ENCODE data around the gene PDE4D. TPM values are rescaled to one million over a fixed set of nuclear protein-coding genes. Genes with fewer than 3 reads are reported as not detected.

The PDE4D gene
- polyA plus RNA-seq, 1 donor (not counting 4 experiments of a cell fraction or from before 2014, with no cell fraction given), result 3.6 TPM

DNA sequence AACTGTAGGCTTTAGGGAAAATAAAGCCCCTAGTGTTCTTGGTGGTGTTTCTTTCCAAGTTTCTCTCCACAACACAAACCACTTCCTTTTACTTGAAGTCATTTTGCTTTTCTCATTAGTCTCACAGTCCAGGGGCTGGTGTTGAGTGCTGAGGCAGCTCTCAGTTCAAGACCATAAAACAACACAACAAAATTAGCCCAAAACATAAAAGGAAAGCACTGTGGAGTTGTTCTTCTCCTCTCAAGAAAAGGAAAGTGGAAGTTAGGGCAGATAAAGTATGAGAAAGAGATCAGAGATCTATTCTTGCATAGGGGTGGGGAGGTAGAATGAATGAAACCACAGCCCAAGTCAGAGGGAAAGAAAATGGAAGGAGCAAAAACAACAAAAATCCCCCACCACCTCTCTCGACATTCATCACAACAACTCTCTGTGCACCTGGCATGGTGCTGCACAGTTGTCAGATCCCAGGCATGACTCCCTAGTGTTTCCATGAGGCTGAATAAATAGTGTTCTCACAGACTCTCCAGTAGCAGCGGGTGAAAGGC lies 740.8 kb downstream of the PDE4D start:
- H3K9ac ChIP-seq (ENCODE audit: control insufficient read depth, extremely low read depth, insufficient read depth, low read length), result no peak overlapping the region
- no peak overlapping the region for H2AFZ ChIP-seq (ENCODE audit: control insufficient read depth, low read length)
- H3K27ac ChIP-seq (ENCODE audit: control insufficient read depth, insufficient read depth, low read length), result no peak overlapping the region
- no peaks in the 10 kb centered on the region for H3K9me1 ChIP-seq (ENCODE audit: control insufficient read depth, extremely low read depth, insufficient read depth, low read length)
- no peaks in the 10 kb centered on the region for H3K79me2 ChIP-seq (ENCODE audit: control insufficient read depth, insufficient read depth, low read length)
- H3K27me3 ChIP-seq (ENCODE audit: control insufficient read depth, extremely low read depth, insufficient read depth, low read length), result no peaks in the 10 kb centered on the region
- no peaks in the 10 kb centered on the region for H3K4me1 ChIP-seq (ENCODE audit: control insufficient read depth, extremely low read depth, insufficient read depth, low read length)
- H4K20me1 ChIP-seq (ENCODE audit: control insufficient read depth, extremely low read depth, insufficient read depth, low read length), result no peaks in the 10 kb centered on the region
- DNase-seq (ENCODE audit: low read depth, low spot score), result no peak
- H3K4me3 ChIP-seq (ENCODE audit: control insufficient read depth in 2 of 3, extremely low read depth in 1 of 3, insufficient read depth in 2 of 3, low read depth in 1 of 3, low read length in 3 of 3), result no peak overlapping the region
- dilution Hi-C loops (cut with MboI; ENCODE audit: extremely low pct_ligation_motif_present, low sequenced_read_pairs), result no loop called here
- H3K9me3 ChIP-seq (ENCODE audit: control insufficient read depth, low read depth, low read length), result no peaks in the 10 kb centered on the region
- TF ChIP-seq, protein P1, sequence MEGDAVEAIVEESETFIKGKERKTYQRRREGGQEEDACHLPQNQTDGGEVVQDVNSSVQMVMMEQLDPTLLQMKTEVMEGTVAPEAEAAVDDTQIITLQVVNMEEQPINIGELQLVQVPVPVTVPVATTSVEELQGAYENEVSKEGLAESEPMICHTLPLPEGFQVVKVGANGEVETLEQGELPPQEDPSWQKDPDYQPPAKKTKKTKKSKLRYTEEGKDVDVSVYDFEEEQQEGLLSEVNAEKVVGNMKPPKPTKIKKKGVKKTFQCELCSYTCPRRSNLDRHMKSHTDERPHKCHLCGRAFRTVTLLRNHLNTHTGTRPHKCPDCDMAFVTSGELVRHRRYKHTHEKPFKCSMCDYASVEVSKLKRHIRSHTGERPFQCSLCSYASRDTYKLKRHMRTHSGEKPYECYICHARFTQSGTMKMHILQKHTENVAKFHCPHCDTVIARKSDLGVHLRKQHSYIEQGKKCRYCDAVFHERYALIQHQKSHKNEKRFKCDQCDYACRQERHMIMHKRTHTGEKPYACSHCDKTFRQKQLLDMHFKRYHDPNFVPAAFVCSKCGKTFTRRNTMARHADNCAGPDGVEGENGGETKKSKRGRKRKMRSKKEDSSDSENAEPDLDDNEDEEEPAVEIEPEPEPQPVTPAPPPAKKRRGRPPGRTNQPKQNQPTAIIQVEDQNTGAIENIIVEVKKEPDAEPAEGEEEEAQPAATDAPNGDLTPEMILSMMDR (optimal IDR thresholded peaks at IDR 0.05 in 1 of 3, IDR thresholded peaks at IDR 0.05 in 1 of 3, conservative IDR thresholded peaks at IDR 0.05 in 1 of 3; ENCODE audit: extremely low read depth in 1 of 3, insufficient read depth in 2 of 3, low read length in 3 of 3), result no peak
- no peak for TF ChIP-seq EZH2 (IDR thresholded peaks at IDR 0.05; ENCODE audit: low read length)
- FAIRE-seq, result no peak
- no peak overlapping the region for H3K4me2 ChIP-seq (ENCODE audit: control insufficient read depth, extremely low read depth, insufficient read depth, low read depth, low read length)
- H3K36me3 ChIP-seq (ENCODE audit: control insufficient read depth in 2 of 2, extremely low read depth in 1 of 2, insufficient read depth in 2 of 2, low read length in 2 of 2), result no peaks in the 10 kb centered on the region

DNA sequence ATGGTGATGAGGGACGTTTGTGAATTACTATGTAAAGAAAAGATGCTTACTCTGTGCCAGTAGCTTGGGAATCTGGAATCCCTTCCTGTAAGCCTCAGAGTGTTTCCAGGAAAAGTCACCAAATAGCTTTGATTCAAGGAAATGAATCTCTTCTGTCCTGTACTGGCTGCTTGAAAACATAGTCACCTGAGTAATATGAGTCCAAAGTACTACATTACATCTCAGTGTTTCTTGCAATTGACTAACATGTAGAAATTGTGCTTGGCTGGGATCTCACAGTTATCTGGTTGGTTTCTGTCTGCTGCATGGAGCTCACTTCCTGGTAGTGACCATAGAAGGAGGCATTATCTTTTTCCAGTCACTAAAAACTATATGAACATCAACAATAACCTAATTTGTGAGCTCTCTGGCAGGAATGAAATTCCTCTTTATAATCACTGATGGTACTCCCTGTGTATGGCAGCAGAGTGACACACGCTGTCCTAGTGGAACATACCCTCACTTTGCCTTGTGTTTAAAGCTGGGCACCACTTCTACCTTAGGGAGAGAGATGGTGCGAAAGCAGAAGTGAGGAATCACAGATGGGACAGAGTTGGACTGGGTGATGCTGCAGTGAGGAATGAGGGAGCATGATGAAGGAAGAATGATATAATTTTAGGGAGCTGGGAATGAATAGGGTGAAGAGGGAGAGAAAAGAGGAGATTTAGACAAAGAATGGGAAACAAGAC lies 742.2 kb downstream of the PDE4D start:
- Histone ChIP-seq H3K9ac (ENCODE audit: control insufficient read depth, extremely low read depth, insufficient read depth, low read length) (no peak overlapping the region), H3K79me2 (ENCODE audit: control insufficient read depth, insufficient read depth, low read length) (no peaks in the 10 kb centered on the region), H3K27me3 (ENCODE audit: control insufficient read depth, extremely low read depth, insufficient read depth, low read length) (no peaks in the 10 kb centered on the region), H3K27ac (ENCODE audit: control insufficient read depth, insufficient read depth, low read length) (no peak overlapping the region), H3K9me3 (ENCODE audit: control insufficient read depth, low read depth, low read length) (no peaks in the 10 kb centered on the region), H3K36me3 (ENCODE audit: control insufficient read depth in 2 of 2, extremely low read depth in 1 of 2, insufficient read depth in 2 of 2, low read length in 2 of 2) (no peaks in the 10 kb centered on the region), H2AFZ (ENCODE audit: control insufficient read depth, low read length) (no peak overlapping the region), H4K20me1 (ENCODE audit: control insufficient read depth, extremely low read depth, insufficient read depth, low read length) (no peaks in the 10 kb centered on the region), H3K4me3 (ENCODE audit: control insufficient read depth in 2 of 3, extremely low read depth in 1 of 3, insufficient read depth in 2 of 3, low read depth in 1 of 3, low read length in 3 of 3) (no peak overlapping the region), H3K4me1 (ENCODE audit: control insufficient read depth, extremely low read depth, insufficient read depth, low read length) (no peaks in the 10 kb centered on the region), H3K9me1 (ENCODE audit: control insufficient read depth, extremely low read depth, insufficient read depth, low read length) (no peaks in the 10 kb centered on the region), H3K4me2 (ENCODE audit: control insufficient read depth, extremely low read depth, insufficient read depth, low read depth, low read length) (no peak overlapping the region)
- FAIRE-seq (no peak), DNase-seq (ENCODE audit: low read depth, low spot score) (no peak)
- TF ChIP-seq, protein P1 (optimal IDR thresholded peaks at IDR 0.05 in 1 of 3, IDR thresholded peaks at IDR 0.05 in 1 of 3, conservative IDR thresholded peaks at IDR 0.05 in 1 of 3; ENCODE audit: extremely low read depth in 1 of 3, insufficient read depth in 2 of 3, low read length in 3 of 3), result no peak
- no peak for TF ChIP-seq EZH2 (IDR thresholded peaks at IDR 0.05; ENCODE audit: low read length)
- dilution Hi-C loops (cut with MboI; ENCODE audit: extremely low pct_ligation_motif_present, low sequenced_read_pairs), result no loop called here
